ENCODE data around the gene FSTL3.

FSTL3 gene

DNA sequence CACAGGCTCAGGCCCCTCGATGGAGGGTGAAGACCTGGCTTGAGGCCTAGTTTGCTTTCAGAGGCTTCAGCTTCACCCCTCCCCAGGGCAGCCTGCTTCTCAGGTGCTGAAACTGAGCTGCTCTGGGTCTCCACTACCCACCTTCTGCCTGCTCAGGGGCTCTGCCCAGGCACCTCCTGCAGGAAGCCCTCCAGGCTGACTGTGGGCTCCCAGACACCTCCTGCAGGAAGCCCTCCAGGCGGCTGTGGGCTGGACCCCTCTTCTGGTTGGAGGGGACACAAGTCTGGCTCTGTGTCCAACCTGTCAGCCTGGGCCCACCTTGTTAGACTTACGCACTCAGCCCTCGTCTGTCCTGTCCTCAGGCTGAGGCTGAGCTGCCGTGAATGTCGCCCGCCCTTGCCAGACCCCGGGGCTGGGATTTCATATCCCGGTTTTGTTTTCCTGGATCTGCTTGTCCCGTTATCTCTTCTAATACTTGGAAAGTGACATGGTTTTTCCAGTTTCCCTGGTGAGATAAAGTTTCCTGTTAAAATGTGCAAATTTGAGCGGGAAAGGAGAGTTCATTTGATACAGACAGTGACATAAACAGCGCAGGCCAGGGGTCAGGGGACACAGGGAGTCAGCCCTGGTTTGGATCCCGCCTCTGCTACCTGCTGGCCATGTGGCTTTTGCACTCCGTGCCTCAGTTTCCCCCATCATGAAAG lies 53.9 kb downstream of the FSTL3 start:
- TF ChIP-seq, protein P1, sequence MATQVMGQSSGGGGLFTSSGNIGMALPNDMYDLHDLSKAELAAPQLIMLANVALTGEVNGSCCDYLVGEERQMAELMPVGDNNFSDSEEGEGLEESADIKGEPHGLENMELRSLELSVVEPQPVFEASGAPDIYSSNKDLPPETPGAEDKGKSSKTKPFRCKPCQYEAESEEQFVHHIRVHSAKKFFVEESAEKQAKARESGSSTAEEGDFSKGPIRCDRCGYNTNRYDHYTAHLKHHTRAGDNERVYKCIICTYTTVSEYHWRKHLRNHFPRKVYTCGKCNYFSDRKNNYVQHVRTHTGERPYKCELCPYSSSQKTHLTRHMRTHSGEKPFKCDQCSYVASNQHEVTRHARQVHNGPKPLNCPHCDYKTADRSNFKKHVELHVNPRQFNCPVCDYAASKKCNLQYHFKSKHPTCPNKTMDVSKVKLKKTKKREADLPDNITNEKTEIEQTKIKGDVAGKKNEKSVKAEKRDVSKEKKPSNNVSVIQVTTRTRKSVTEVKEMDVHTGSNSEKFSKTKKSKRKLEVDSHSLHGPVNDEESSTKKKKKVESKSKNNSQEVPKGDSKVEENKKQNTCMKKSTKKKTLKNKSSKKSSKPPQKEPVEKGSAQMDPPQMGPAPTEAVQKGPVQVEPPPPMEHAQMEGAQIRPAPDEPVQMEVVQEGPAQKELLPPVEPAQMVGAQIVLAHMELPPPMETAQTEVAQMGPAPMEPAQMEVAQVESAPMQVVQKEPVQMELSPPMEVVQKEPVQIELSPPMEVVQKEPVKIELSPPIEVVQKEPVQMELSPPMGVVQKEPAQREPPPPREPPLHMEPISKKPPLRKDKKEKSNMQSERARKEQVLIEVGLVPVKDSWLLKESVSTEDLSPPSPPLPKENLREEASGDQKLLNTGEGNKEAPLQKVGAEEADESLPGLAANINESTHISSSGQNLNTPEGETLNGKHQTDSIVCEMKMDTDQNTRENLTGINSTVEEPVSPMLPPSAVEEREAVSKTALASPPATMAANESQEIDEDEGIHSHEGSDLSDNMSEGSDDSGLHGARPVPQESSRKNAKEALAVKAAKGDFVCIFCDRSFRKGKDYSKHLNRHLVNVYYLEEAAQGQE (IDR thresholded peaks at IDR 0.05; ENCODE audit: insufficient read depth in 1 of 2, low read depth in 2 of 2, low read length in 2 of 2), result no peak
- TF ChIP-seq TAF1 (IDR thresholded peaks at IDR 0.05; ENCODE audit: borderline replicate concordance, insufficient read depth, low read length) (no peak), POLR2AphosphoS5 (IDR thresholded peaks at IDR 0.05; ENCODE audit: low read depth, low read length) (no peak), FOXP2 (optimal IDR thresholded peaks at IDR 0.05; ENCODE audit: borderline replicate concordance, extremely low read depth, extremely low read length, insufficient read depth) (no peak), SIN3A (IDR thresholded peaks at IDR 0.05; ENCODE audit: borderline replicate concordance, insufficient read depth, low read length) (no peak)

DNA sequence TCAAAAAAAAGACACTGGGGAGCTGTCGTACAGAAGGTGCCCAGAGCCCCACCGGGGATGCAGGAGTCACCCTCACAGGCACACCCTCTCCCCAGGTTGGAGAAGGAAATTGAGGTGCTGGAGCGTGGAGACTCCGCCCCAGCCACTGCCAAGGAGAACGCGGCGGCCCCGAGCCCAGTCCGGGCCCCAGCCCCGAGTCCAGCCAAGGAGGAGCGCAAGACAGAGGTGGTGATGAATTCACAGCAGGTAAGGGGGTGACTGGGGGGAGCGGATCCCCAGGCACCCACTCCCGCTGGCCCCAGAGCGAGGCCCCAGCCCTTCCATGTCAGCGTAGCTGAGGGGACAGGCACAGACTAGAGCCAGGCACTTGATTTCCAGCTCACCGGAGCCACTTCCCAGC lies 54.8 kb downstream of the FSTL3 start:
- TF ChIP-seq, protein P1 (IDR thresholded peaks at IDR 0.05; ENCODE audit: insufficient read depth in 1 of 2, low read depth in 2 of 2, low read length in 2 of 2), result no peak
- TF ChIP-seq SIN3A (IDR thresholded peaks at IDR 0.05; ENCODE audit: borderline replicate concordance, insufficient read depth, low read length), result no peak
- TF ChIP-seq POLR2AphosphoS5 (IDR thresholded peaks at IDR 0.05; ENCODE audit: low read depth, low read length), result no peak
- TF ChIP-seq FOXP2 (optimal IDR thresholded peaks at IDR 0.05; ENCODE audit: borderline replicate concordance, extremely low read depth, extremely low read length, insufficient read depth), result no peak
- TF ChIP-seq TAF1 (IDR thresholded peaks at IDR 0.05; ENCODE audit: borderline replicate concordance, insufficient read depth, low read length), result no peak

- TF ChIP-seq TAF1 (IDR thresholded peaks at IDR 0.05; ENCODE audit: borderline replicate concordance, insufficient read depth, low read length) (no peak), FOXP2 (optimal IDR thresholded peaks at IDR 0.05; ENCODE audit: borderline replicate concordance, extremely low read depth, extremely low read length, insufficient read depth) (no peak), POLR2AphosphoS5 (IDR thresholded peaks at IDR 0.05; ENCODE audit: low read depth, low read length) (no peak), SIN3A (IDR thresholded peaks at IDR 0.05; ENCODE audit: borderline replicate concordance, insufficient read depth, low read length) (no peak)
- TF ChIP-seq, protein P1 (IDR thresholded peaks at IDR 0.05; ENCODE audit: insufficient read depth in 1 of 2, low read depth in 2 of 2, low read length in 2 of 2), result no peak
Measured at GRCh38 chr19:732148-733069, 56.2 kb downstream of the FSTL3 start.

Measured in PFSK-1 (cell line).